HG03565 (cell line): ENCODE data around the gene BBS1.

ENCODE experiments used
- ATAC-seq: cut with Tn5 transposase; IDR thresholded peaks from one replicate; pipeline ENCODE4 v1.9.1; 2021; ENCODE audit warnings: mild to moderate bottlenecking, moderate library complexity; ENCODE audit not compliant: unreplicated experiment

BBS1 gene

GRCh38 chr11:66476841-66477251 is 33.6 kb upstream of the BBS1 start:
- ATAC-seq = no peak

GRCh38 chr11:66477263-66478201 is 32.9 kb upstream of the BBS1 start:
- ATAC-seq = no peak

- ATAC-seq = no peak
Measured at GRCh38 chr11:66478729-66479393, 31.6 kb upstream of the BBS1 start.

GRCh38 chr11:66479394-66480116 is 30.9 kb upstream of the BBS1 start:
- ATAC-seq = no peak

- ATAC-seq = peak; percentile 70
Measured at GRCh38 chr11:66480117-66480938, 30.1 kb upstream of the BBS1 start, which contains the start of gene DPP3. Gene DPP3, plus strand, starts transcription at chr11:66480434. Its CDS starts 1,767 bp downstream, at chr11:66482201.

GRCh38 chr11:66484806-66485380 is 25.5 kb upstream of the BBS1 start:
- ATAC-seq = no peak

- ATAC-seq = no peak
Measured at GRCh38 chr11:66488957-66489356, 21.5 kb upstream of the BBS1 start.

GRCh38 chr11:66489636-66490035 is 20.8 kb upstream of the BBS1 start:
- ATAC-seq = no peak

GRCh38 chr11:66491315-66491935 is 19.0 kb upstream of the BBS1 start:
- no peak for ATAC-seq

GRCh38 chr11:66492161-66492865 is 18.1 kb upstream of the BBS1 start:
- no peak for ATAC-seq

GRCh38 chr11:66493130-66493529 is 17.3 kb upstream of the BBS1 start:
- ATAC-seq = no peak

GRCh38 chr11:66494458-66494857 is 16.0 kb upstream of the BBS1 start:
- no peak for ATAC-seq

GRCh38 chr11:66494935-66495334 is 15.5 kb upstream of the BBS1 start:
- no peak for ATAC-seq

- ATAC-seq = no peak
Measured at GRCh38 chr11:66495401-66495854, 15.0 kb upstream of the BBS1 start.

GRCh38 chr11:66497206-66497605 is 13.2 kb upstream of the BBS1 start:
- no peak for ATAC-seq

- ATAC-seq = no peak
Measured at GRCh38 chr11:66498506-66498905, 11.9 kb upstream of the BBS1 start.

GRCh38 chr11:66505276-66505816 is 5.1 kb upstream of the BBS1 start:
- ATAC-seq = no peak

GRCh38 chr11:66509131-66509561 is 1.3 kb upstream of the BBS1 start:
- no peak for ATAC-seq

GRCh38 chr11:66510990-66511339 is 530 bp downstream of the BBS1 start:
- ATAC-seq = no peak
